GM19397 (cell line): ENCODE measurements around the gene HSD17B4.
"Not testable (repeated sequence)": the region's sequence is repeated elsewhere in the genome, so short reads cannot be mapped to it uniquely, and the experiment has no call there.

Source experiments
- ATAC-seq: cut with Tn5 transposase; IDR thresholded peaks from one replicate; pipeline ENCODE4 v1.9.1; 2021; ENCODE audit warnings: mild to moderate bottlenecking, moderate library complexity; ENCODE audit not compliant: unreplicated experiment

The HSD17B4 gene

DNA sequence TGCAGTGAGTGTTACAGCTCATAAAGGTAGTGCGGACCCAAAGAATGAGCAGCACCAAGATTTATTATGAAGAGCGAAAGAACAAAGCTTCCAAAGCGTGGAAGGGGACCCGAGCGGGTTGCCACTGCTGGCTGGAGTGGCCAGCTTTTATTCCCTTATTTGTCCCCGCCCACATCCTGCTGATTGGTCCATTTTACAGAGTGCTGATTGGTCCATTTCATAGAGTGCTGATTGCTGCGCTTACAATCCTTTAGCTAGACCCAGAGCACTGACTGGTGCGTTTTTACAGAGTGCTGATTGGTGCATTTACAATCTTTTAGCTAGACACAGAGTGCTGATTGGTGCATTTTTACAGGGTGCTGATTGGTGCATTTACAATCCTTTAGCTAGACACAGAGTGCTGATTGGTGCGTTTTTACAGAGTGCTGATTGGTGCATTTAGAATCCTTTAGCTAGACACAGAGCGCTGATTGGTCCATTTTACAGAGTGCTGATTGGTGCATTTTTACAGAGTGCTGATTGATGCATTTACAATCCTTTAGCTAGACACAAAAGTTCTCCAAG, 19.5 kb upstream of the HSD17B4 start:
- not testable (repeated sequence) for ATAC-seq

DNA sequence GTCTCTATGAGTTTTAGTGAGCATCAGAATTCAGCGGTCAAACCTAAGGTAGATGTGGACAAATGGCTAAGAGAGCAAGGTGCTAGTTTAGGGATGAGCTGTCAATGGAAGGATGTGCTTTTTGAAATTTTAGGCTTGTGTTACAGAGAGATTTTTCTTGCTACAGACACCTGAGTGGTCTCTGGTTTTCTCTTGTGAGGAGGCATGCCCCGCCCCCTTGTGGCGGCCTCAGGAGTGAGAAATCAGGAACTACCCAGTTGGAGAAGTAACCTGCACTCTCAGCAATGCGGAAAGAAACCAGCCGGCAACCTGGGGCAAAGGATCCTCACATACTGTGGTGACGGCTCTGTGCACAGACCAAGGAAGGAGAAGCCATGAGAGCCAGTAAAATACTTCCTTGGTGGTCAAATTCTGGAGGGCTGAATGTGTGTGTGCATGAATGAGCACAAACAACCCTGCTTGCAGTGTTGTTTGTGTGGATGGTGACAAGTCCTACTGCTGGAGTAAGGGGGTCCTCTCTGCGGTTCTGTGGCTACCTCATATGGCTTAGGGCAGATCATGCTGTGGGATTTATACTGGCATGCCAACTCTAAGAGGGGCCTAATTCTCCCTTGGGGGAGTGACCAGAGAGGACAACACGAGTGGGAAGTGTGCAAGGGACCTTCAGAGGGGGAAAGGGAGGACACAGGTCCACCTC, 16.7 kb upstream of the HSD17B4 start:
- ATAC-seq = peak; percentile 75

DNA sequence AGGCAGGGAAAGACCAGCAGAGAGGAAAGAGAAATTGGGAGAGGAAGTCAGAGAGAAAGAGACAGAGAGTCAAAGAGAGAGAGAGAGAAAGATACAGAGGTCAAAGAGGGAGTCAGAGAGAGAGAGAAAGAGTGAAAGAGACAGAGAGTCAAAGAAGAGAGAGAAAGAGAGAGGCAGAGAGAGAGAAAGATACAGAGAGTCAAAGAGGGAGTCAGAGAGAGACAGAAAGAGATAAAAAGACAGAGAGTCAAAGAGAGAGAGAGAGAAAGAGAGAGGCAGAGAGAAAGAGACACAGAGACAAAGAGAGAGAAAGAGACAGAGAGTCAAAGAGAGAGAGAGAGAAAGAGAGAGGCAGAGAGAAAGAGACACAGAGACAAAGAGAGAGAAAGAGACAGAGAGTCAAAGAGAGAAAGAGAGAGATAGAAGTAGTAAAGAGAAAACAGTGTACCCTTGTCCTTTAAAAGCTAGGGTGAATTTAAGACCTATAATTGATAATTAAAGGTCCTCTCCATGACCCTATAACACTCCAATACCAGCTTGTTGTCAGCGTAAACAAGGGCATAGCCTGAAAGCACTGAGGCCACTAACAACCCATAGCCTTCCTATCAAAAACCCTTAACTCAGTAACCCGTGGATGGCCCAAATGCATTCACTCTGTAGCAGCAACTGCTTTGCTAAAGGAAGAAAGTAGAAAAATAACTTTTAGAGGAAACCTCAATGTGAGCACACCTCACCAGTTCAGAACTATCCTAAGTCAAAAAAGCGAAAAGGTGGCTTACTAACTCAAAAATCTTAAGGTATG, 14.3 kb upstream of the HSD17B4 start:
- ATAC-seq = not testable (repeated sequence)

- ATAC-seq = not testable (repeated sequence)
These were observed 13.7 kb upstream of the HSD17B4 start for GRCh38 chr5:119438587-119438917.

GRCh38 chr5:119439140-119439631, 13.1 kb upstream of the HSD17B4 start:
- ATAC-seq = peak; percentile 47

GRCh38 chr5:119439632-119440031, 12.7 kb upstream of the HSD17B4 start:
- ATAC-seq = not testable (repeated sequence)

- ATAC-seq = not testable (repeated sequence)
These were observed 7.7 kb upstream of the HSD17B4 start for GRCh38 chr5:119444643-119445042.

GRCh38 chr5:119445544-119445943, 6.8 kb upstream of the HSD17B4 start:
- no peak for ATAC-seq

DNA sequence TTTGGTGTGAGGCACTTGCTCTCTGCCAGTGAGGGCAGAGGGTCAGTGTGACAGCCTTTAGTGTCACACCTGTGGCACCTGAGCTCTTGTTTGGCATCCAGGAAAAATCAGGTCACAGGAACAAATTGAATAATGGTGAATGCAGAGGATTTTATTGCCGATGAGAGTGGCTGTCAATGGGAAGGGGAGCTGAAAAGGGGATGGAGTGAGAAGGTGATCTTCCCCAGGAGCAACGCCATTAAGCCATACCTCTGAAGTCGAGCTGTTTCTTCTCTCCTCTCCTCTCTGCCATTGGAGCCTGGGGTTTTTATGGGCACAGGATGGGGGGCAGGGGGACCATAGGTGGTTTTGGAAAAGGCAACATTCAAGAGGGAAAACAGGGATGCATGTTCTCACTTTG, 2.4 kb upstream of the HSD17B4 start:
- no peak for ATAC-seq

GRCh38 chr5:119450627-119451026, 1.7 kb upstream of the HSD17B4 start:
- ATAC-seq = not testable (repeated sequence)

DNA sequence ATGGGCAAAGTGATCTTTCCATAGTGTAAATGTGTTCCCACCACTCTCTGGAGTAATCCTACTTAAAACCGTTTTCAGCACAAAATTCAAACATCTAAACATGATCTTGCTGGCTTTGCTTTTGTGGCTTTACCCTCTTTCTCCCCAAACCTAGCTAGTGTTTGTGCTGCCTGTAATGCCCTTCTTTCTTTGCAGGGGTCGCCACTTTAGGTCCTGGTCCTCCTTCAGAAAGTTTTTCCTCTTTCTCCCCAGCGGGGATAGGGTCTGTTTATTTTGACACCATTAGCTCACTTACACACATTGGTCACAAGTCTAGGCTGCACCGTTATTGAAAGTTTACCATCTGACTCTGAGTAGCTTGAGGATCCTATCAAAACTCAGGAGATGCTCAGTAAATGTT, 736 bp upstream of the HSD17B4 start:
- ATAC-seq = no peak

GRCh38 chr5:119452060-119452372, 281 bp upstream of the HSD17B4 start:
- ATAC-seq = no peak

GRCh38 chr5:119453040-119453373, 710 bp downstream of the HSD17B4 start:
- ATAC-seq = peak; percentile 7

GRCh38 chr5:119454171-119454570, 1.9 kb downstream of the HSD17B4 start:
- ATAC-seq = no peak

- no peak for ATAC-seq
These were observed 6.8 kb downstream of the HSD17B4 start for GRCh38 chr5:119458911-119459632.

DNA sequence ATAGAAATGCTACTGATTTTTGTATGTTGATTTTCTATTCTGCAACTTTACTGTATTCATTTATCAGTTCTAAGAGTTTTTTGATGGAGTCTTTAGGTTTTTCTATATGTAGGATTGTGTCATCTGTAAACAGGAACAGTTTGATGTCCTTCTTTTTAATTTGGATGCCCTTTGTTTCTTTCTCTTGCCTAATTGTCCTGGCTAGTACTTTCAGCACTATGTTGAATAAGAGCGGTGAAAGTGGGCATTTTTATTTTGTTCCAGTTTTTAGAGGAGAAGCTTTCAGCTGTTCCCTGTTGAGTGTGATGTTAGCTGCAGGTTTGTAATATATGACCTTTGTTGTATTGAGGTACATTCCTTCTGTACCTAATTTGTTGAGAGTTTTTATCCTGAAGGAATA, 13.3 kb downstream of the HSD17B4 start:
- ATAC-seq = no peak

GRCh38 chr5:119468286-119468685, 16.0 kb downstream of the HSD17B4 start:
- ATAC-seq = no peak

- ATAC-seq = peak; percentile 83
These were observed 17.9 kb downstream of the HSD17B4 start for GRCh38 chr5:119470105-119470763.

DNA sequence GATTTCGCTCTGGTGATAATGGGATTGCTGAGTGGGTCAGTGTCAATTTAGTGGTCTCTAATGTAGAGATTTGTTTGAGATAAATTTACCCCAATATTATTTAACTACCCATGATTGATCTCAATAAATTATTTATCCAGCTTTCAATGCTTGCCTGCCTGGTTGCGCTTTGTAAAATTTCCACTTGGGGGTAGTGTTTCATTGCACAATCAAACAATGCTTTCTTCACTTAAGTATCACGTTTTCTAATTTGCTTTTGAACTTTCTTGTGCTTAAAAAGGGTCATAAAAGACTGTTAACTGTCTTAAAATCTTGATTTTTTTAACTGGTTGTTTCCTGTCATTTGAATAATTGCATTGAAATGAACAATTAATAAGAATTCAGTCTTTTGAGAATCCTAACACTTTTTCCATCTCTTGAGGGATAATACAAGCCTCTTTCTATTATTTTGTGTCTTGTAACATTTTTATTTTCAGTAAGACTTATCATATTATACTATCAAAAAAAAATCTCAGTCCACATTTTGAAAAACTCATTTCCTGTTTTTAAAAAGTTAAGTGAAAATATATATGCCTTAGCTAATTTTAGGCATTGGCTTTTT, 18.7 kb downstream of the HSD17B4 start:
- ATAC-seq = peak; percentile 46

DNA sequence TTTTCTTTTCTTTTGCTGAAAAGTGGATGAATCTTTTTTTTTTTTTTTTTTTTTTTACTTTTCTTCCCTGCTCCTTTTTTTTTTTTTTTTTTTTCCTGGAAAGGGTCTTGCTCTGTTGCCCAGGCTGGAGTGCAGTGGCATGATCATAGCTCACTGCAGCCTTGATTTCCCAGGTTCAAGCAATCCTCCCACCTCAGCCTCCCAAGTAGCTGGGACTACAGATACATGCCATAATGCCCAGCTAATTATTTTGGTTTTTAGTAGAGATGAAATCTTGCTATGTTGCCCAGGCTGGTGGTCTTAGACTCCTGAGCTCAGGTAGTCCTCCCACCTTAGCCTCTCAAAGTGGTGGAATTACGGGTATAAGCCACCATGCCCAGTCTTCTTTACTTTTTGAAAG, 20.9 kb downstream of the HSD17B4 start:
- ATAC-seq = no peak

GRCh38 chr5:119476341-119476740, 24.0 kb downstream of the HSD17B4 start:
- ATAC-seq = no peak
